GM12801 (cell line): ENCODE results near the gene SDC3.

ENCODE experiments used
- TF ChIP-seq, protein P1 (sequence below): IDR thresholded peaks from one replicate; pipeline ENCODE4 v1.5.1; 2011; ENCODE audit warnings: control low read depth; ENCODE audit not compliant: insufficient read length; ENCODE audit errors: extremely low read depth

SDC3 gene

DNA sequence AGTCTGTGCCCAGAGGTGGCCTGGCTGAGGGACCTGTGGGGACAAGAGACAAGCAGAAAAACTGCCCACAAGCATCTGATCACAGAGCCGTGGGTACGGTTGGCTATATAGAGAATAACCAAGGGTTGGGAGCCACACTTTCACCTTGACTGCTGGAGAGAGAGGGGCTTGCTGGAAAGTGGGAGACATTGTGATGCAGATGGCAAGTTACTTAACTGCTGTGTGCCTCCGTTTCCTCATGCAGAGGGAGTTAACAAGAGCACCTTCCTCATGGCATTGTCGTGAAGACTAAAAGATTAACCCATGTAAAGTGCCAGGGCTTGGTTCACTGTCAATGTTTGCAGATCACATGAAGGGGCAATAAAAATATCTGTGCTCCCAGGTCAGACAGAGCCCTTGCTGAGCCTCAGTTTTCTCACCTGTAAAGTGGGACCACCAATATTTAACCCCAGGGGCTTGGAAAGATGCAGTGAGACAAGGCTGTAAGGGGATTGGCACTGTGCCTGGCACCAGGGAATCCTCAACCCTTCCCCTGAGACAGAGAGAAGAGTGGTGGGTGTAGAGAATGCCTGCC is 52.8 kb downstream of the SDC3 start:
- TF ChIP-seq, protein P1, sequence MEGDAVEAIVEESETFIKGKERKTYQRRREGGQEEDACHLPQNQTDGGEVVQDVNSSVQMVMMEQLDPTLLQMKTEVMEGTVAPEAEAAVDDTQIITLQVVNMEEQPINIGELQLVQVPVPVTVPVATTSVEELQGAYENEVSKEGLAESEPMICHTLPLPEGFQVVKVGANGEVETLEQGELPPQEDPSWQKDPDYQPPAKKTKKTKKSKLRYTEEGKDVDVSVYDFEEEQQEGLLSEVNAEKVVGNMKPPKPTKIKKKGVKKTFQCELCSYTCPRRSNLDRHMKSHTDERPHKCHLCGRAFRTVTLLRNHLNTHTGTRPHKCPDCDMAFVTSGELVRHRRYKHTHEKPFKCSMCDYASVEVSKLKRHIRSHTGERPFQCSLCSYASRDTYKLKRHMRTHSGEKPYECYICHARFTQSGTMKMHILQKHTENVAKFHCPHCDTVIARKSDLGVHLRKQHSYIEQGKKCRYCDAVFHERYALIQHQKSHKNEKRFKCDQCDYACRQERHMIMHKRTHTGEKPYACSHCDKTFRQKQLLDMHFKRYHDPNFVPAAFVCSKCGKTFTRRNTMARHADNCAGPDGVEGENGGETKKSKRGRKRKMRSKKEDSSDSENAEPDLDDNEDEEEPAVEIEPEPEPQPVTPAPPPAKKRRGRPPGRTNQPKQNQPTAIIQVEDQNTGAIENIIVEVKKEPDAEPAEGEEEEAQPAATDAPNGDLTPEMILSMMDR = no peak

DNA sequence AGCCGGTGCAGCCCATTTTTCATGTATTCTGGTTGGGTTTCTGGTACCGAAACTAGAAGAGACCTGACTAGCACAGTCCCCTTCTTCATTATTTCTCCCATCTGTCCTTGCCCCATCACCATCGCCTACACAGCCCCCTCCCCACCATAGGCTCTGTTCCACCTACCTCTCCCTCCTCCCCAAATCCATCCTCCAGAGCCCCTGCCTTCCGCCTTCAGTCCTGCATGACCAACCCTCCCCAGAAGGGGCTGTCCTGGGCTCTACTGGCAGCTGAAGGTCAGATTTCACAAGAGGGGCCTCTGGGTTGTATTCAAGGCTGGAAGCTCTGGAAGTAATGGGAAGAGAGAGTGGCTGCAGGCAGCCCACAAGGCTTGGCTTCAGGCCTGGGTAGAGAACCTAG is 55.2 kb downstream of the SDC3 start:
- TF ChIP-seq, protein P1 = no peak

DNA sequence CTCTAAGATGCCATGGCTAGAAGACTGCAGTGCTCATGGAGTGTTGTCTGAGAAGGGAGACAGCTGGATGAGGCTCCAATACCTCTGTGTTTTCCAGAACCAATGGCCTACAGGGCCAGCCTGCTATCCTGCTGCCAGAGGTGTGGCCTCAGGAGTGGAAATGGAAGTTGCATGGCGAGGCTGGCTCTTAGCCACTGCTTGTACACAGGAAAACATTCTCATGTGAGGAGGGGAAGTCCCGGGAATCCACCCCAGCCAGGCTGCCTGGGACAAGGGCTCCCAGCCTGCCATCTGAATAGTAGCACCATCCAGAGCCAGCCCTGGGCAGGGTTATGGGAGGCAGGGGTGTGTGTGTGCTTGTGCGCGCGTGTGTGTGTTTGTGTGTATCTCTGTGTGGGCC is 56.5 kb downstream of the SDC3 start:
- TF ChIP-seq, protein P1 = no peak

GRCh38 chr1:30851286-30851685 is 57.3 kb downstream of the SDC3 start:
- TF ChIP-seq, protein P1 = no peak

DNA sequence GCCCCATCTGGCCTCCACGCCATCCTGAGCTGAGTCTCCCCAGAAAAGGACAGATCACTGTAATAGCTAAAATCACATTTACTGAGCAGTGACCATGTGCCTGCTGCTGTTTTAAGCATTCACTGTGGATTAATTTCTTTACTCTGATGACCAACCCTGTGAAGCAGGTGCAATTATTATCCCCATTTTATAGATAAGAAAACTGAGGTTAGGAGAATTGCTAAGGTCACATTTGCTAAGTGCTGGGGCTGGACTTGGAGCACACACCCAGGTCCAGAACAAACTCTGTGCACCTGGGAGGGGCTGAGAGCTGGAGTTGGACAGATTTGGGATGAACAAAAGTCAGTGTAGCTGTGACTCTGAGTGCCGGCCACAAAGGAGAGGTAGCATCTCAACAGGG is 58.0 kb downstream of the SDC3 start:
- TF ChIP-seq, protein P1 = no peak

GRCh38 chr1:30848130-30848529 is 60.4 kb downstream of the SDC3 start:
- TF ChIP-seq, protein P1 = no peak

DNA sequence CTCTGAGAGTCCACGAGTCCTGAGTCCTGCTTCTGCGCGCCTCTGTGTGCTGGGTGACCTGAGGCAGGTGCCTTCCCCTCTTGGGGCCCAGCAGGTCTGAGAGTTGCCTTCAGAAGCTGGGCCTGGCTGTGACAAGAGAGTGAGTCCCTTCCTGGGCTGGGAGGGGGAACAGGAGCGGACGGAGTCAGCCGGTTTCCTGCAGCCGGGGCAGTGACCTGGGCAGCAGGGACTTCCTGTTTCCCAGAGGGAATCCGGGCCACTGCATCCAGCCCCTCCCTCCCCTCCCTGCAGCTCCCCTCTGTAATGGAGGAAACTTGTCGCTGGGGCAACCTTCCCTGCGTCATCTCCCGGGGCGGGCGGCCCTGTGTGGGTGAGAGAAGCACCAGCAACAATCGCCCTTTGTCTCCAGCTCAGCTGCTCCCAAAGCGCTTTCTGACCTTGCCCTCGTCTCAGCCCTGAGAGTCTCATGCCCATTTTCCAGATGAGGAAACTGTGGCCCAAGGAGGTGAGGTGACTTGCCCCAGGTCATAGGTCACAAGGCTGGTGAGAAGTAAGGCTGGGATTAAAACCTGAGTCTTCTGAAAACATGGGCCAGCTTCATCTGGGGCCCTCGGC is 61.1 kb downstream of the SDC3 start:
- TF ChIP-seq, protein P1 = no peak
